ENCODE results near the gene ESAM. TPM values are rescaled to one million over a fixed set of nuclear protein-coding genes. Genes with fewer than 3 reads are reported as not detected.

The ESAM gene, protein sequence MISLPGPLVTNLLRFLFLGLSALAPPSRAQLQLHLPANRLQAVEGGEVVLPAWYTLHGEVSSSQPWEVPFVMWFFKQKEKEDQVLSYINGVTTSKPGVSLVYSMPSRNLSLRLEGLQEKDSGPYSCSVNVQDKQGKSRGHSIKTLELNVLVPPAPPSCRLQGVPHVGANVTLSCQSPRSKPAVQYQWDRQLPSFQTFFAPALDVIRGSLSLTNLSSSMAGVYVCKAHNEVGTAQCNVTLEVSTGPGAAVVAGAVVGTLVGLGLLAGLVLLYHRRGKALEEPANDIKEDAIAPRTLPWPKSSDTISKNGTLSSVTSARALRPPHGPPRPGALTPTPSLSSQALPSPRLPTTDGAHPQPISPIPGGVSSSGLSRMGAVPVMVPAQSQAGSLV
- total RNA-seq (2014; rRNA removed; shearing (Covaris generic)) (not detected in 2 replicates), polyA plus RNA-seq (2016; fragmentation: Nextera tagmentation; extraction: Ambion mirVana) (0.32 and 0.50 TPM in 2 replicates)
- long read RNA-seq = 0 reads

DNA sequence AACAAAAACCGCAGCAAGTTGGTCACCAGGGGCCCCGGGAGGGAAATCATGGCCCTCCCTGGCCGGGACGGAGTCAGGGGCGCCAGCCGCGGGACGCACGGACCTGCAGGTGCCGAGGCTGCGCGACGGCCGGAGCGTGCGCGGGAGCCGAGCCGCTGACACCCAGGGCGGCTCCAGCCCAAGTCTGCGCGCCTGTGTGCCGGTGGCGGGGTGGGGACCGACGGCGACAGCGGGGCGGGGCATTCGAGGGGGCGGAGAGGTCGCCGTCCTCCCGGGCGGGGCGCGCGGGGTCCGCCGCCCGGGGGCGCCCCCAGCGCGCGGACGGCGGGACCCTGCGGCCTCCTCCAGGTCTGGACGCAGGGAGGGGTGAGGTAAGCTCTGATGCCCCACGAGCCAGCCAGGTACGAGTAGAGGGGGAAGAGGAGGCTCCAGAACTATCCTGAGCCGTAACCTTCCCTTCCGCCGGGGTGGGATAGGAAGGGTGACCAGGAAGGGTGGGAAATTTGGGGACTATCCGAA lies at the start of gene ESAM:
Gene ESAM, minus strand, starts transcription at position 186 of the 519 bp plus-strand sequence. Its CDS starts 136 bp downstream, at position 50.
- Histone ChIP-seq H3F3A (replicated peaks; ENCODE audit: low read depth) (peaks cover 6% of the 10 kb centered on the region; the same call in 1 of the 2 replicates), H3K4me3 (peak within 1 kb of the TSS; percentile 74), H3K36me3 (ENCODE audit: insufficient read depth) (peaks cover 5% of the 10 kb centered on the region; the same call in 1 of the 2 replicates), H4K20me1 (replicated peaks; ENCODE audit: insufficient read depth) (peaks cover 21% of the 10 kb centered on the region), H2AFZ (no peak within 1 kb of the TSS; the same call in 1 of the 2 replicates), H3K27me3 (ENCODE audit: insufficient read depth) (peaks cover 59% of the 10 kb centered on the region), H3K27ac (ENCODE audit: low read depth) (no peak within 1 kb of the TSS), H3K9me2 (ENCODE audit: insufficient read depth) (no peaks in the 10 kb centered on the region), H3K4me1 (ENCODE audit: insufficient read depth) (peaks cover 44% of the 10 kb centered on the region), H3K4me2 (peak within 1 kb of the TSS; percentile 96), H3K79me2 (replicated peaks; ENCODE audit: insufficient read depth) (no peaks in the 10 kb centered on the region)
- H3K36me3 Mint-ChIP-seq (ENCODE audit: low read depth) = peaks cover 16% of the 10 kb centered on the region; the same call in 2 of the 3 replicates
- H3K4me3 Mint-ChIP-seq = peak within 1 kb of the TSS; percentile 80
- H3K4me1 Mint-ChIP-seq = peaks cover 42% of the 10 kb centered on the region
- ATAC-seq = peak; percentile 7
- no peak for TF ChIP-seq POLR2AphosphoS5 (IDR thresholded peaks at IDR 0.05; ENCODE audit: low read depth)
- peak; percentile 1 for TF ChIP-seq EZH2phosphoT487 (IDR thresholded peaks at IDR 0.05; ENCODE audit: unreplicated experiment)
- TF ChIP-seq JUNB (IDR thresholded peaks at IDR 0.05; ENCODE audit: unreplicated experiment) = no peak
- peaks cover 58% of the 10 kb centered on the region for H3K27me3 Mint-ChIP-seq (ENCODE audit: insufficient read depth, low read depth, poor library complexity)
- peak; percentile 66 for DNase-seq (ENCODE audit: low spot score)
- H3K9me3 Mint-ChIP-seq = no peaks in the 10 kb centered on the region; the same call in 1 of the 3 replicates
- H3K27ac Mint-ChIP-seq = no peak within 1 kb of the TSS

DNA sequence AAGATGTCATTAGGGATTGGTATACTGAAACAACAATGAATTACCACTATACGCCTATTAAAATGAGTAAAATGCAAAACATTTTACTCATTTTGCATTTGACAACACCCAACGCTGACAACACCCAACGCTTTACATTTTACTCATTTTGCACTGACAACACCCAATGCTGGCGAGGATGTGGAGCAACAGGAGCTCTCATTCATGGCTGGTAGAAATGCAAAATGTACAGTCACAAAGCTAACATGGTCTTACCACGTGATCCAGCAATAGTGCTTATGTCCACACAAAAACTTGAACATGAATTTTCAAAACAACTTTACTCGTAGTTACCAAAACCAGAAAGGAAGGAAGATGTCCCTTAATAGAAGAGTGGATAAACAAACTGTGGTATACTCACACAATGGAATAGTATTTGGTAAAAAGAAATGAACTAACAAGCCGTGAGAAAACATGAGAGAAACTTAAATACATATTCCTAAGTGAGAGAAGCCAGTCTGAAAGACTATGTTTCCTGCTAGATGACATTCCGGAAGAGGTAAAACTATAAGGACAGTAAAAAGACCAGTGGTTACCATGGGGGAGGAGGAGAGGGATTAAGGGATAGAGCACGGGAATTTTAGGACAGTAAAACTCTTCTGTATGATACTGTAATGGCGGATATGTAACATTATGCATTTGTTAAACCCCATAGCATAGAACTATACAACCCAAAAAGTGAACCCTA lies 49.5 kb upstream of the ESAM start:
- TF ChIP-seq, protein P1, sequence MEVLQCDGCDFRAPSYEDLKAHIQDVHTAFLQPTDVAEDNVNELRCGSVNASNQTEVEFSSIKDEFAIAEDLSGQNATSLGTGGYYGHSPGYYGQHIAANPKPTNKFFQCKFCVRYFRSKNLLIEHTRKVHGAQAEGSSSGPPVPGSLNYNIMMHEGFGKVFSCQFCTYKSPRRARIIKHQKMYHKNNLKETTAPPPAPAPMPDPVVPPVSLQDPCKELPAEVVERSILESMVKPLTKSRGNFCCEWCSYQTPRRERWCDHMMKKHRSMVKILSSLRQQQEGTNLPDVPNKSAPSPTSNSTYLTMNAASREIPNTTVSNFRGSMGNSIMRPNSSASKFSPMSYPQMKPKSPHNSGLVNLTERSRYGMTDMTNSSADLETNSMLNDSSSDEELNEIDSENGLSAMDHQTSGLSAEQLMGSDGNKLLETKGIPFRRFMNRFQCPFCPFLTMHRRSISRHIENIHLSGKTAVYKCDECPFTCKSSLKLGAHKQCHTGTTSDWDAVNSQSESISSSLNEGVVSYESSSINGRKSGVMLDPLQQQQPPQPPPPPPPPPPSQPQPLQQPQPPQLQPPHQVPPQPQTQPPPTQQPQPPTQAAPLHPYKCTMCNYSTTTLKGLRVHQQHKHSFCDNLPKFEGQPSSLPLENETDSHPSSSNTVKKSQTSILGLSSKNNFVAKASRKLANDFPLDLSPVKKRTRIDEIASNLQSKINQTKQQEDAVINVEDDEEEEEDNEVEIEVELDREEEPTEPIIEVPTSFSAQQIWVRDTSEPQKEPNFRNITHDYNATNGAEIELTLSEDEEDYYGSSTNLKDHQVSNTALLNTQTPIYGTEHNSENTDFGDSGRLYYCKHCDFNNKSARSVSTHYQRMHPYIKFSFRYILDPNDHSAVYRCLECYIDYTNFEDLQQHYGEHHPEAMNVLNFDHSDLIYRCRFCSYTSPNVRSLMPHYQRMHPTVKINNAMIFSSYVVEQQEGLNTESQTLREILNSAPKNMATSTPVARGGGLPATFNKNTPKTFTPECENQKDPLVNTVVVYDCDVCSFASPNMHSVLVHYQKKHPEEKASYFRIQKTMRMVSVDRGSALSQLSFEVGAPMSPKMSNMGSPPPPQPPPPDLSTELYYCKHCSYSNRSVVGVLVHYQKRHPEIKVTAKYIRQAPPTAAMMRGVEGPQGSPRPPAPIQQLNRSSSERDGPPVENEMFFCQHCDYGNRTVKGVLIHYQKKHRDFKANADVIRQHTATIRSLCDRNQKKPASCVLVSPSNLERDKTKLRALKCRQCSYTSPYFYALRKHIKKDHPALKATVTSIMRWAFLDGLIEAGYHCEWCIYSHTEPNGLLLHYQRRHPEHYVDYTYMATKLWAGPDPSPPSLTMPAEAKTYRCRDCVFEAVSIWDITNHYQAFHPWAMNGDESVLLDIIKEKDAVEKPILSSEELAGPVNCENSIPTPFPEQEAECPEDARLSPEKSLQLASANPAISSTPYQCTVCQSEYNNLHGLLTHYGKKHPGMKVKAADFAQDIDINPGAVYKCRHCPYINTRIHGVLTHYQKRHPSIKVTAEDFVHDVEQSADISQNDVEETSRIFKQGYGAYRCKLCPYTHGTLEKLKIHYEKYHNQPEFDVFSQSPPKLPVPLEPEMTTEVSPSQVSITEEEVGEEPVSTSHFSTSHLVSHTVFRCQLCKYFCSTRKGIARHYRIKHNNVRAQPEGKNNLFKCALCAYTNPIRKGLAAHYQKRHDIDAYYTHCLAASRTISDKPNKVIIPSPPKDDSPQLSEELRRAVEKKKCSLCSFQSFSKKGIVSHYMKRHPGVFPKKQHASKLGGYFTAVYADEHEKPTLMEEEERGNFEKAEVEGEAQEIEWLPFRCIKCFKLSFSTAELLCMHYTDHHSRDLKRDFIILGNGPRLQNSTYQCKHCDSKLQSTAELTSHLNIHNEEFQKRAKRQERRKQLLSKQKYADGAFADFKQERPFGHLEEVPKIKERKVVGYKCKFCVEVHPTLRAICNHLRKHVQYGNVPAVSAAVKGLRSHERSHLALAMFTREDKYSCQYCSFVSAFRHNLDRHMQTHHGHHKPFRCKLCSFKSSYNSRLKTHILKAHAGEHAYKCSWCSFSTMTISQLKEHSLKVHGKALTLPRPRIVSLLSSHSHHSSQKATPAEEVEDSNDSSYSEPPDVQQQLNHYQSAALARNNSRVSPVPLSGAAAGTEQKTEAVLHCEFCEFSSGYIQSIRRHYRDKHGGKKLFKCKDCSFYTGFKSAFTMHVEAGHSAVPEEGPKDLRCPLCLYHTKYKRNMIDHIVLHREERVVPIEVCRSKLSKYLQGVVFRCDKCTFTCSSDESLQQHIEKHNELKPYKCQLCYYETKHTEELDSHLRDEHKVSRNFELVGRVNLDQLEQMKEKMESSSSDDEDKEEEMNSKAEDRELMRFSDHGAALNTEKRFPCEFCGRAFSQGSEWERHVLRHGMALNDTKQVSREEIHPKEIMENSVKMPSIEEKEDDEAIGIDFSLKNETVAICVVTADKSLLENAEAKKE (CRISPR knock-in tag; IDR thresholded peaks at IDR 0.05) = no peak
- TF ChIP-seq, protein P2, sequence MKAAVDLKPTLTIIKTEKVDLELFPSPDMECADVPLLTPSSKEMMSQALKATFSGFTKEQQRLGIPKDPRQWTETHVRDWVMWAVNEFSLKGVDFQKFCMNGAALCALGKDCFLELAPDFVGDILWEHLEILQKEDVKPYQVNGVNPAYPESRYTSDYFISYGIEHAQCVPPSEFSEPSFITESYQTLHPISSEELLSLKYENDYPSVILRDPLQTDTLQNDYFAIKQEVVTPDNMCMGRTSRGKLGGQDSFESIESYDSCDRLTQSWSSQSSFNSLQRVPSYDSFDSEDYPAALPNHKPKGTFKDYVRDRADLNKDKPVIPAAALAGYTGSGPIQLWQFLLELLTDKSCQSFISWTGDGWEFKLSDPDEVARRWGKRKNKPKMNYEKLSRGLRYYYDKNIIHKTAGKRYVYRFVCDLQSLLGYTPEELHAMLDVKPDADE (IDR thresholded peaks at IDR 0.05) = no peak
- TF ChIP-seq NANOG (IDR thresholded peaks at IDR 0.05; ENCODE audit: borderline replicate concordance) = no peak
- TF ChIP-seq ZNF114 (CRISPR knock-in tag; IDR thresholded peaks at IDR 0.05) = no peak
- no peak for TF ChIP-seq STAT1 (IDR thresholded peaks at IDR 0.05; ENCODE audit: unreplicated experiment)
- no peak for TF ChIP-seq JUNB (IDR thresholded peaks at IDR 0.05; ENCODE audit: unreplicated experiment)
- TF ChIP-seq, protein P3, sequence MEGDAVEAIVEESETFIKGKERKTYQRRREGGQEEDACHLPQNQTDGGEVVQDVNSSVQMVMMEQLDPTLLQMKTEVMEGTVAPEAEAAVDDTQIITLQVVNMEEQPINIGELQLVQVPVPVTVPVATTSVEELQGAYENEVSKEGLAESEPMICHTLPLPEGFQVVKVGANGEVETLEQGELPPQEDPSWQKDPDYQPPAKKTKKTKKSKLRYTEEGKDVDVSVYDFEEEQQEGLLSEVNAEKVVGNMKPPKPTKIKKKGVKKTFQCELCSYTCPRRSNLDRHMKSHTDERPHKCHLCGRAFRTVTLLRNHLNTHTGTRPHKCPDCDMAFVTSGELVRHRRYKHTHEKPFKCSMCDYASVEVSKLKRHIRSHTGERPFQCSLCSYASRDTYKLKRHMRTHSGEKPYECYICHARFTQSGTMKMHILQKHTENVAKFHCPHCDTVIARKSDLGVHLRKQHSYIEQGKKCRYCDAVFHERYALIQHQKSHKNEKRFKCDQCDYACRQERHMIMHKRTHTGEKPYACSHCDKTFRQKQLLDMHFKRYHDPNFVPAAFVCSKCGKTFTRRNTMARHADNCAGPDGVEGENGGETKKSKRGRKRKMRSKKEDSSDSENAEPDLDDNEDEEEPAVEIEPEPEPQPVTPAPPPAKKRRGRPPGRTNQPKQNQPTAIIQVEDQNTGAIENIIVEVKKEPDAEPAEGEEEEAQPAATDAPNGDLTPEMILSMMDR (conservative IDR thresholded peaks at IDR 0.05; ENCODE audit: low read depth in 2 of 2) = no peak
- no peaks in the 10 kb centered on the region for H3K36me3 ChIP-seq (ENCODE audit: insufficient read depth)
- ATAC-seq = no peak
- no peaks in the 10 kb centered on the region for H3K79me2 ChIP-seq (replicated peaks; ENCODE audit: insufficient read depth)
- H2AFZ ChIP-seq = no peak overlapping the region
- H3K27me3 ChIP-seq (ENCODE audit: insufficient read depth) = no peaks in the 10 kb centered on the region
- H3K27ac ChIP-seq (ENCODE audit: low read depth) = no peak overlapping the region
- Mint-ChIP-seq H3K27ac (no peak overlapping the region), H3K4me3 (no peak overlapping the region), H3K9me3 (peaks cover 2% of the 10 kb centered on the region; the same call in 2 of the 3 replicates), H3K36me3 (ENCODE audit: low read depth) (peaks cover 6% of the 10 kb centered on the region; the same call in 2 of the 3 replicates), H3K27me3 (ENCODE audit: insufficient read depth, low read depth, poor library complexity) (peaks cover 5% of the 10 kb centered on the region), H3K4me1 (peaks cover 2% of the 10 kb centered on the region; the same call in 2 of the 3 replicates)
- DNase-seq (ENCODE audit: low spot score) = no peak
- no peaks in the 10 kb centered on the region for H3F3A ChIP-seq (replicated peaks; ENCODE audit: low read depth)
- H3K4me2 ChIP-seq = no peak overlapping the region
- H4K20me1 ChIP-seq (replicated peaks; ENCODE audit: insufficient read depth) = no peaks in the 10 kb centered on the region
- H3K4me3 ChIP-seq = no peak overlapping the region
- no peaks in the 10 kb centered on the region; the same call in 1 of the 2 replicates for H3K4me1 ChIP-seq (ENCODE audit: insufficient read depth)
- H3K9me2 ChIP-seq (ENCODE audit: insufficient read depth) = no peaks in the 10 kb centered on the region

All from GM23338 (cell line).